RWPE2 (cell line): ENCODE results near the gene NCOA7.
A peak's percentile ranks its signal among the peaks of the same experiment; 100 is the strongest.
"Not testable (repeated sequence)": the region's sequence is repeated elsewhere in the genome, so short reads cannot be mapped to it uniquely, and the experiment has no call there.

Experiments
- ATAC-seq: fragments of 200-7000 bp; cut with Tn5 transposase; 3 replicates; pipeline ENCODE4 v1.9.1; 2021; ENCODE audit warnings: low read depth
- DNase-seq: peaks from one replicate; pipeline ENCODE4 v3.0.0-alpha.2; 2020; ENCODE audit warnings: low spot score
- H3K27ac ChIP-seq: fragments of 450-650 bp; 2 replicates; pipeline ENCODE4 v1.5.1; 2017; ENCODE audit warnings: mild to moderate bottlenecking; ENCODE audit not compliant: poor library complexity, severe bottlenecking
- H3K27me3 ChIP-seq: fragments of 250-450 bp; sonication (Bioruptor Pico); 2 replicates; pipeline ENCODE4 v1.5.1; 2021; ENCODE audit warnings: mild to moderate bottlenecking, moderate library complexity; ENCODE audit not compliant: insufficient read depth, poor library complexity, severe bottlenecking
- H3K36me3 ChIP-seq: fragments of 250-450 bp; sonication (Bioruptor Pico); 2 replicates; pipeline ENCODE4 v1.5.1; 2020; ENCODE audit warnings: low read depth, mild to moderate bottlenecking, moderate library complexity
- H3K4me1 ChIP-seq: fragments of 250-450 bp; sonication (Bioruptor Pico); 2 replicates; pipeline ENCODE4 v1.5.1; 2021; ENCODE audit warnings: mild to moderate bottlenecking, moderate library complexity; ENCODE audit not compliant: insufficient read depth, poor library complexity, severe bottlenecking
- H3K4me3 ChIP-seq: fragments of 250-450 bp; sonication (Bioruptor Pico); 2 replicates; pipeline ENCODE4 v1.5.1; 2021; ENCODE audit warnings: mild to moderate bottlenecking, moderate library complexity; ENCODE audit not compliant: severe bottlenecking
- H3K9me3 ChIP-seq: fragments of 250-450 bp; sonication (Bioruptor Pico); 2 replicates; pipeline ENCODE4 v1.5.1; 2021; ENCODE audit warnings: mild to moderate bottlenecking, moderate library complexity; ENCODE audit not compliant: severe bottlenecking
- CTCF ChIP-seq: fragments of 450-650 bp; IDR thresholded peaks from one replicate; pipeline ENCODE4 v1.5.1; 2017; ENCODE audit warnings: mild to moderate bottlenecking, moderate library complexity; ENCODE audit not compliant: poor library complexity, severe bottlenecking

NCOA7 gene

DNA sequence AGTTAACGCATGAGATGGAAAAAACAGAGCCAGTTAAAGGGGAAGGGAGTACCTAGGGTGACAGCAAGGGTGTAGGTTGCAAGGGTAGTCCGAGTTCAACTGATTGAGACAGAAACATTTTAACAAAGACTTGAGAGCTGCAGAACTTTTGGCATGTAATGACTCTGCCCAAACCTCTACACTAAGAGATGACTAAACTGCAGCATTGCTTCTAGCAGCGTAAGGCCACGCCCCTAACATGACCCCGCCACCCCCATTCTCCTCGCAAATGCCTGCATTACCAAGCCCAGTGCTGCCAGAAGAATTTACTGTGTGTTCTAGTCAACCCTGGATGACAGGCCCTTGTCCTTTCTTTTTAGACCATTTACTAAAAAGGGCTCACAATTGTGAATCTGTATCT is 159.5 kb downstream of the NCOA7 start:
- H3K36me3 ChIP-seq = no peaks in the 10 kb centered on the region
- TF ChIP-seq CTCF = no peak
- no peak overlapping the region for H3K27ac ChIP-seq
- H3K9me3 ChIP-seq = no peaks in the 10 kb centered on the region
- H3K27me3 ChIP-seq = no peaks in the 10 kb centered on the region
- ATAC-seq = peak; percentile 72
- peaks cover 39% of the 10 kb centered on the region for H3K4me1 ChIP-seq
- peak; percentile 66 for DNase-seq
- H3K4me3 ChIP-seq = no peak overlapping the region

GRCh38 chr6:125950716-125951115 is 160.0 kb downstream of the NCOA7 start:
- H3K4me3 ChIP-seq = not testable (repeated sequence)

DNA sequence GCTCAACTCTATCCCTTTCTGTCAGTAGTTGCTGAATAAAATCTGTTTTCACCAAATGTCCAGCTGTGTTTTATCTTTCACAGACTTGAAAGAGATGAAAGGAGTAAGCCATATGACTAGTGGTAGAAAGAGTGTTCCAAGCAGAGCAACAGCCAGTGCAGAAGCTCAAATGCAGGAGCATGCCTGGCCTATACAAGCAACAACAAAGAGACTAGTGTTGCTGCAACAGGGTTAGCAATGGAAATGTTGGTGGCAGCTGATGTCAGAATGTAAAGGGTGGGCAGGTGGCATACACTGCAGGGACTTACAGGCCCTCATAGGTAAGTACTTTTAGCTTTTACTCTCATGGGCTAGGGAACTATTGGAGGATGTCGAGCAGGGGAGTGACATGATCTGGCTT is 160.6 kb downstream of the NCOA7 start:
- DNase-seq (no peak), ATAC-seq (no peak)
- Histone ChIP-seq H3K27ac (no peak overlapping the region), H3K4me1 (peaks cover 33% of the 10 kb centered on the region), H3K27me3 (no peaks in the 10 kb centered on the region), H3K9me3 (no peaks in the 10 kb centered on the region), H3K36me3 (no peaks in the 10 kb centered on the region), H3K4me3 (no peak overlapping the region)
- no peak for TF ChIP-seq CTCF

More at GRCh38 chr6:125950716-125951115, 160.0 kb downstream of the NCOA7 start:
- not testable (repeated sequence) for DNase-seq, ATAC-seq, H3K27ac ChIP-seq, H3K27me3 ChIP-seq, H3K36me3 ChIP-seq, H3K9me3 ChIP-seq
- peaks cover 35% of the 10 kb centered on the region for H3K4me1 ChIP-seq

DNA sequence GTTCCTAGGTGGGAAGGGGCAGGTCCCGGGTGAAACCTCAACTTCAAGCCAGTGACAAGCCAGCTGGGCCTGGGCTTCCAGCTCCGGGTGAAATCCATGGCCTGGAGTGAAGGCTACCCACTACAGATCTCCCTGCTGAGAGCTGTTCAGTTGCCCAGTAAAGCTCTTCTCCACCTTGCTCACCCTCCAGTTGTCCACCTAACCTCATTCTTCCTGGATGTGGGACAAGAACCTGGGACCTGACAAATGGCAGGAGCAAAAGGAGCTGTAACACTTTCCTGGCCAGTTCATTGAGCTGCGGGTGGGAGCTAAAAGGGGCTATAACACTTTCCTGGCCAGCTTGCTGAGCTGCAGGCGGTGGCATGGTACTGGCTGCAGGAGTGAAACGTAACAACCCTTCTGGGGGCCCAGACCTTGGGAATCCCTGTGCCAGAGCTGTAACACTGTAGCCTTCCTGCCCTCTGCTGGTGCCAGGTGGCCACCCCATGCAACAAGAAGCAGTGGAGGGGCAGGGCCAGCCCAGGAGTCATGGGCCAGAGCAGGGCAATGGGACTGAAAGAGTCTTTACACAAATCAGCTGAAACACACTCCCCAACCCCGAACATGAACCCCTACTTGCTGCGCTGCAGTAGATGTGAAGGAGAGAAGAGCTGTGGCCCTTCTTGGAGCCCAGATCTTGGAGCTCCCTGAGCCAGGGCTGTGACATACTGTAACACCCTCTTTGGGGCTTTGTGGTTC is 162.2 kb downstream of the NCOA7 start:
- Histone ChIP-seq H3K36me3 (no peaks in the 10 kb centered on the region), H3K27me3 (no peaks in the 10 kb centered on the region), H3K4me3 (no peak overlapping the region), H3K4me1 (peaks cover 23% of the 10 kb centered on the region), H3K9me3 (no peaks in the 10 kb centered on the region), H3K27ac (no peak overlapping the region)
- no peak for TF ChIP-seq CTCF
- ATAC-seq = no peak
- DNase-seq = no peak

GRCh38 chr6:125953502-125953875 is 162.7 kb downstream of the NCOA7 start:
- H3K4me1 ChIP-seq = peaks cover 25% of the 10 kb centered on the region
- DNase-seq (peak; percentile 69), ATAC-seq (peak; percentile 31)
- no peak overlapping the region for H3K4me3 ChIP-seq
- no peak overlapping the region for H3K27ac ChIP-seq
- H3K27me3 ChIP-seq = no peaks in the 10 kb centered on the region
- H3K9me3 ChIP-seq = no peaks in the 10 kb centered on the region
- TF ChIP-seq CTCF = peak; percentile 68
- no peaks in the 10 kb centered on the region for H3K36me3 ChIP-seq
